Measurements from ENCODE around the gene EID3.

Gene EID3

DNA sequence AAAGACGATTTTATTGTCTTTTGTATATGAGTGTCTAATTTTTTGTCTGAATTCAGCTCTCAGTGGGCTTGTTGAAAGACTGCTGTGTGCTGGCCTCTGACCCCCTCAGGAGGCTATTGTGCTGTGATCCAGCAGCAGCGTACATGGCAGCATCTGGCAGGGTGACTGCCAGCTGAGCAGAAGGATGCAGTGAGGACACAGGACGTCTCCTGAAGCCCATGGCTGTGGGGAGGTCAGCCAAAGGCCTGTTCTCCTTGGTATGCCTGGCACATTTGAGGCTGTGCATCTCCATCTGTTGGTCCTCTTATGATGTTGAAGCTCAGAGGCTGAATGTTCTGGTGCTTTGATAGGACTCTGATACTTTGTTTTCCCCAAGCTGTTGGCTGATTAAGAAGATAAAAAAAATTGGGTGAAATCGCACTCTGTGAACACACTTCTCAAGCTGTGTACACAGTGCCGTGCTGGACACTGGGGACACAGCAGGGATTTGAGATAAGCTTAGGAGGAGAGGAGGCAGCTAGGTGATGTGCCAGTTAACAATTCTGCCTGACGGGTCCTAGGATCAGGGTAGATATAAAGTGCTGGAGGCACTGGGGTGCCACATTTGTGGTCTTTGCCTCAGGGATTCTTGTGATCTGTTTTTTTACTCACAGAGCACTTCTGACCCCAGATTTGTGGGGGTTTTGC is 37.5 kb downstream of the EID3 start:
- no peak for DNase-seq

GRCh38 chr12:104342147-104342546 is 38.6 kb downstream of the EID3 start:
- no peak for DNase-seq

DNA sequence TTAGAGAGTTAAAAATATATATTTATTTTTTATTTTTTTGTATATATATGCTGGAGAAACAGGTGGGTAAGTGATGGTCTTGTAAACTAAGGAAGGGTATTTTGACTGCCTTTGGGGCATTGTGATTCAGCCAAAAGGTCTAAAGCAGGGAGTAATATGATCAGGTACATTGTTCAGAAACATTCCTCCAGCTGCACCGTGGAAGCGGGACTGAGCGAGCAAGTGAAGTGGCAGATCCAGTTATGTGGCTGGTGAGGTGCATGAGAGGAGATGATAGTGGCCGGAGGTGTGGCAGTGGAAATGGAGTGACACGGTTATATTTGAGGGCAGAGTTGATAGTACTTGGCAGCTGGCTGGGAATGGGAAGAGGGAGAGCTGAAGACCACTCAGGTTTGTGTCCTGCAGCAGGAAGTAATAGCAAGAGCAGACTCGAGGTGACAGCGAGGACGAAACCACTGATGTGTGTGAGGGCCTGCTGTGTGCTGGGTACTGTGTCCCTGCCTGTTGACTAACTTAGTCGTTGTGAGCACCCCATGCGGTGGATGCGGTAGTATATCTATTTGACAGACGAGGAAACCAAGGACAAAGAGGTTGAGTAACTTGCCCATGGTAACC is 39.2 kb downstream of the EID3 start:
- DNase-seq, result no peak

DNA sequence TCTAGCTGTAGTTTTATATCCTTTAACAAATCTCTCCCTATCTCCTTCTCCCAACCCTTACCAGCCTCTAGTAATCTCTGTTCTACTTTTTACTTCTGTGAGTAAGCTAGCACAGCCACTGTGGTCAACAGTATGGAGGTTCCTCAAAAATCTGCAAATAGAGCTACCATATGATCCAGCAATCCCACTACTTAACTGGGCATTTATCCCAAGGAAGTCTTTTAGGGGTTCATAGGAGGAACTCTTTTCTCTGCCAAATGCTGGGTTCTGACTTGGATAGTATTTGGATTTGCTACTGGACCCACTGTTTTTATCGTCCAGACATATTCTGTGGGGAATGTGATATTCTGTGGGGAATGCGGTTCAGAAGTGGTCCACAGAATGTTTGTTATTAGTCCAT is 41.1 kb downstream of the EID3 start:
- DNase-seq, result no peak

GRCh38 chr12:104345234-104346066 is 41.9 kb downstream of the EID3 start:
- no peak for DNase-seq

- no peak for DNase-seq
These were observed 44.0 kb downstream of the EID3 start for GRCh38 chr12:104347374-104348075.

- no peak for DNase-seq
These were observed 44.9 kb downstream of the EID3 start for GRCh38 chr12:104348283-104348993.

- DNase-seq, result no peak
These were observed 45.5 kb downstream of the EID3 start for GRCh38 chr12:104348994-104349494.

DNA sequence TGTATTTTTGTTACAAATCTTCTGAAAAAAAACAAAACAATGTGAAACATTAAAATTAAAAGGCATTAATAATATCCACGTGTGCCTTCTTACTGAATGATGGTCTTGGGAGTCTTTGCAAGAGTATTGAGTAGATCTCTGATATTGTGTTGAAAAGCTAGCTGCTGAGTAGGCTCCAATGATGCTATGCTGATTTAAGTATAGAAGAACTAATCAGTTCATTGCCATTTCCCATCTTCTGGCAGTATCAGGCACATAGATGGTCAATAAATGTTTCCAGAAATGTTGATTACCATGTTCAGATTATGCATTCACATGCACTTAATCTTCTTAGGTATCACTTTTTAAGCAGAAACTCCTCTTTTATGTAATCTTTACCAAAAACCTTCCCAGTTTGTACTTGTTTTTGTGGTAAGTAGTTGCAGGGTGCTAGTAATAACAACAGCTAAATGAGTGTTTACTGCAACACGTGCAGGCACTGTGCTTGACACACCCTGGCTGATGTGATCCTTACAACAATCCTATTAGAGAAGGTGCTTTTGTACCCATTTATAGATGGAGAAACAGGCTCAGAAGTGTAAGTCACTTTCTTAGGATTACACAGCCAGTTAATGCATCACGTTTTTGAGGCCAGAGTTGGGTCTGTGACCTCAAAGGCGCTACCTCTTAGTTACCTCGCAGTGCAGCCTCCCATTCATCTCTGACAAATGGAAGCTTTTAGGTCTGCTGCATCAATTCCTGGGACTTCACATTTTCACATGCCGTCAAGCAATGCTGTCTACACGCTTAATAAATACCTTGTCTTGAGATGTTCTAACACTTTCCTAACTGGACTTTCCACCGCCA is 46.9 kb downstream of the EID3 start:
- DNase-seq, result no peak

- DNase-seq, result no peak
These were observed 47.8 kb downstream of the EID3 start for GRCh38 chr12:104351057-104351983.

DNA sequence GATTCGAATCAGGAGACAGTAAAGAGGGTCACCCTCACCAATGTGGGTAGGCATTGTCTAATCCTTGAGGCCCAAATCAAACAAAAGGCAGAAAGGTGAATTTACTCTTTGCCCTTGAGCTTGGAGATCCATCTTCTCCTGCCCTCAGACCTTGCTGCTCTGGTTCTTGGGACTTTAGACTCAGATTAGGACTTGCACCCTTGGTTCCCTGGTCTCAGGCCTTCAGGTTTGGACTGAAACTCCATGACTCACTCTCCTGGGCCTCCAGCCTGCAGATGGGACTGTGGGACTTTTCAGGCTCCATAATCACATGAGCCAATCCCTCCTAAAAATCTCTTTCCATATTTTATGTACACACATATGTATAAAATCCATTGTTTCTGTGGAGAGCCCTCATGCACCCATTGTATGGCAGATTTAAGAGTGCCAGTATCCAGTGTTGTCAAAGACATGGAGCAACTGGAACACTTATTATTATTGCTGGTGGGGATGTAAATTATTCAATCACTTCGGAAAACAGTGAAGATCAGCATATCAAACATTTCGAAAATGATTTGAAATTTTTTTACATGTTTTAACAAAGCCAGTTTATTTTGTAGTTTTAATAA is 48.7 kb downstream of the EID3 start:
- no peak for DNase-seq

DNA sequence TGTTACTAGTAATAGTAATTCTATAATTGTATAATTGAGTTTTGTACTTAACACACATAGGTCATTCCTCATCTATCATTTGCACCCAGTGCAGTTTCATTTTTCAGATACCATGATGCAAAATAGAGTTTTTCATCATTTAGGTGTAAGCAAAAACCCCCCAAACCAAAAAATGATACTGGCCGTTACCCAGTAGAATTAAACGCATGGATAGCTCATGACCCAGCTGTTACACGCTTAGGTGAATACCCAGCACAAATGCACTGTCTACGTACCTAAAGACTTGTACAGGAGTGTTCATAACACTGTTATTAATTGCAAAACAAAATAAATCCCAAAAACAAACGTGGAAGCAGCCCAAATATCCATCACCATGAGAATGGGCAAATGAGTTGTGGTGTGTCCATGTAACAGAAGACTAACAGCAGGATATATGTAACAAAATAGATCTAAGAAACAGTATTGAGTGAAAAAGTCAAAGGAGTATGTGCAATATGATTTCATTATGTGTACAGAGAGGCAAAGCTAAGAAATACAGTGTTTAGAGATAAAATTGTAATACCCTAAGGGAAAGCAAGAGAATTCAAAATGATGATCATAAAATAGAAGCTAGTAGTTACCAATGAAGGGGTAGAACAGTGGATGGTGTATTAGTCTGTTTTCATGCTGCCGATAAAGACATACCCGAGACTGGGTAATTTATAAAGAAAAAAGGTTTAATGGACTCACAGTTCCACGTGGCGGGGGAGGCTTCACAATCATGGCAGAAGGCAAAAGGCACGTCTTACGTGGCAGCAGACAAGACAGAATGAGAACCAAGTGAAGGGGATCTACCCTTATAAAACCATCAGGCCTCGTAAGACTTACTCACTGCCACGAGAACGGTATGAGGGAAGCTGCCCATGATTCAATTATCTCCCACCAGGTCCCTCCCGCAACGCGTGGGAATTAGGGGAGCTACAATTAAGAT is 49.8 kb downstream of the EID3 start:
- DNase-seq, result no peak

DNA sequence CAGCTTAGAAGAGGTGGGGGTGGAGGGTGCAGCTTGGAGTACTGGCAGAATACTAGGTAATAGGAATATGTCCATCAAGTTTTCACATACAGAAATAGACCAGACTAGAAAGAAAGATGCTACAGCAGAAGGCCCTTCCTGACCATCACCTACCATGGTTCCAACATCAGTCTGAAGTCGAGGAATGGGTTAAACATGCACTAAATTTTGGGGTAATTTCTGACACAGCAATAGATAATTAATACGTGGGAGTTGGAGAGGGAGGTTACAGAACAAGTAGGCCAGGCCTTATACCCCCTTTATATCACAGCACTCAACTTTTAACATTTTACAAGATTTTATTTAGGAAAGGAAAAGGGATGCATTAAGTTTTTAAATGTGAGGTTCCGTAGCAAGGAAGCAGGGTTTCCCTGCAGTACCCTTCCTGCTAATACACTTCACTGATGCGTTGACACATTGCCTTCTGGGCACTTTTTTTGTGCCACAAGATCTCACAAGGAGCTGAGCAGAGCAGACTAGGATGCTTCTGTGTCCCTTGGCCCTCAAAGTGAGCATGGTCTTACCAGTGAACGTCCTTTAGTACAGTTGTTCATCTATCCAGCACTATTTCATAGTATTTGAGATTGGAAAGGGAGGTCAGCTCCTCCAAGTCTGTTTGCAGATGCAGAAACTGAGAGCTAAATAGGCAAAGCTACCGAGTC is 50.8 kb downstream of the EID3 start:
- DNase-seq, result no peak
